UCSD-AML1 (cell line): Measurements from ENCODE around the gene TFPT.

Experiments
- DNase-seq: peaks from one replicate; lab custom pipeline; 2025; ENCODE audit not compliant: unreplicated experiment; lab: John Stamatoyannopoulos, UW

The TFPT gene

DNA sequence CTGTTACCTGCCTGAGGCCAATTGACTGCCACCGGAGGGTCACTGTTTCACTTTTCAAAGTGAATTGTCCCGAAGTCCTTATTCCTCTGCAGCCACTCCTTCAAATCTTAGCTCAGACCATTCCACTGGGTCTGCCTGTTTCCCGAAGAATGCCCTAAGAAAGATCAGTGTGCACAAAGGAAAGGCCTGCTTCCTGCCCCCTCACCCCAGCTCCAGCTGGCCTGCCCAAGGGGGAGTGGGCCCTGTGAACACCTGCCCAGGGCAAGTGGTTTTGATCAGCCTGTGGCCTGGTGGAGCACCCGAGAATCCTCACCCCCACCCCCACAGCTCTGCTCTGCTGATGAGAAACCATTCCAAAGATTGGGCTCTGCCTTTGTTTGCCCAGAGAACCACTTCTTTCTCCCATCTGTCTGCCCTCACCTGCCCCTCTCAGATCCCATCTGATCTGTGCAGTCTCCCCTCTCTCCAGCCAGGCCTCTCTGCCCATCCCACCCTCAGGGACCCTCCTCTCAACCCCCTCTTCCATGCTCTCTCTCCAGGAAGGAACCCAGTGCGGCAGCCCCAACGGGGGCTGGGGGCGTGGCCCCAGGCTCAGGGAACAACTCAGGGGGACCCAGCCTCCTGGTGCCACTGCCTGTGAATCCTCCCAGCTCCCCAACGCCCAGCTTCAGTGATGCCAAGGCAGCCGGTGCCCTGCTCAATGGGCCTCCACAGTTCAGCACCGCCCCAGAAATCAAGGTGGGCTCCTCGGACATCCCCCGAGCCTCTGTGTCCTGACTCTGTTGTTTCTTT is 33.8 kb upstream of the TFPT start:
- no peak for DNase-seq

DNA sequence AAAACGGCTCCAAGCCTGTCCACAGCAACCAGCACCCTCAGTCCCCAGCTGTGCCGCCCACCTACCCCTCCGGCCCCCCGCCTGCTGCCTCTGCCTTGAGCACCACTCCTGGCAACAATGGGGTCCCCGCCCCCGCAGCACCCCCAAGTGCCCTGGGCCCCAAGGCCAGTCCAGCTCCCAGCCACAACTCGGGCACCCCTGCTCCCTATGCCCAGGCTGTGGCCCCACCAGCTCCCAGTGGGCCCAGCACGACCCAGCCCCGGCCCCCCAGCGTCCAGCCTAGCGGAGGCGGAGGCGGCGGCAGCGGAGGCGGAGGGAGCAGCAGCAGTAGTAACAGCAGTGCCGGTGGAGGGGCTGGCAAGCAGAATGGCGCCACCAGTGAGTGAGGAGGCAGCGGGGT is 32.7 kb upstream of the TFPT start:
- no peak for DNase-seq

DNA sequence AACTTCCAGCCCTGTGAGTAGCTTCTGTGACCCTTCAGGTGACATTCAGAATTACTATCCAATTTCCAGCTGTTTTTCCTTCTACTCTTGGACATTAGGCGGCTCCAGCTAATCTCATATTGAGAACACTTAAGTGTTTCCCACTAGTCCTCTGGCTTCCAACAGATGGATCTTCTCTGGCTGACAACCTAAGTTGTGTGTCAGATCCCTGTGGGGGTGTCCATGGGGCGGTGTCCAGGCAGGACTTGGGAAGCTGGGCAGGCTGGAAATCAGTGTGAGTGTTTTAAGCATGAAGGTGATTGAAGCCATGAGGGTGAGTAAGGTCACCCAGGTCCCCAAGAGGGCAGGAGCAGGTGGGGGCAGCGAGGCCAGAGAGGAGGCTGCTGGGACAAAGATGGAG is 32.2 kb upstream of the TFPT start:
- DNase-seq: no peak

DNA sequence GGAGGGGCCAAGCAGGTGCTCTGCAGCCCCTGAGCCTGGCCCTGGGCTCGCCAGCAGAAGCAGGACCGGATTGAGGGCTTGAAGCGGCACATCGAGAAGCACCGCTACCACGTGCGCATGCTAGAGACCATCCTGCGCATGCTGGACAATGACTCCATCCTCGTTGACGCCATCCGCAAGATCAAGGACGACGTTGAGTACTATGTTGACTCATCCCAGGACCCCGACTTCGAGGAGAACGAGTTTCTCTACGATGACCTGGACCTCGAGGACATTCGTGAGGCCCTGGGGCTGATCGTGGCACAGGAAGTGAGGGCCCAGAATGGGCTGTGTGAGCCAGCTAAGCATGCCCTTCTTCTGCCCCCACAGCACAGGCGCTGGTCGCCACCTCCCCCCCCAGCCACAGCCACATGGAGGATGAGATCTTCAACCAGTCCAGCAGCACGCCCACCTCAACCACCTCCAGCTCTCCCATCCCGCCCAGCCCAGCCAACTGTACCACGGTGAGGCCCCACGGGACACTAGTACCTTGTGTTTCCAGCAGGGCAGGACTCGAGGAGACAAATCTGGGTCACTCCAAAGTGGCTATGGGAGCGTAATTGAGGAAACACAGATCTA is 30.2 kb upstream of the TFPT start:
- no peak for DNase-seq

DNA sequence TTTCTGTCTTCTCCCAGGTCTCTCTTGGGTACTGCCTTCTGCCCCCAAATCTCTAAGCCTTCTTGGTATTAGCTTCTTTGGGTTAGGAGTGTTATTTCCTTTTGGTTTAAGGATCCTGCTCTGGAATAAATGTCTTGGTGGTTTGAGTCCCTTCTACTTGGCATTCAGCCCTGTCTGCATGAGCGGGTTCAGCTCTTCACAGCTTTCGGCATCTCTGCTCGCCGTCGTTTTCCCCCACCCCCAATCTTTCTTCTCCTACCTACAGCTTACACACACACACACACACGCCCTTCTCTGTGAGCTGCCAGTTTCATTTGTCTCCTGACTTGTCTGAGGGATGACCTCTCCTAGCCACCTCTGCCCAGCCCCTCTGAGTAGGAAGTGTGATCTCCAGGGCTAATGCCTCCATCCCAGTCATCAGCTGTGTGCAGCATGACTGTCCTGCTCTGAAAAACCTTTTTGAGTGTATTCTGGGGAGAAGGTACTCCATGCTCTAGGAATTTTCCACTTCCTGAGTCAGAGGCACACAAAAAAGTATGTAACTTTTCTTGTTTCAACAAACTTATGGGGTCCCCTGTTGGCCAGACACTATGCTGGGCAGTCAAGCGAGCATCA is 26.8 kb upstream of the TFPT start:
- DNase-seq: no peak

DNA sequence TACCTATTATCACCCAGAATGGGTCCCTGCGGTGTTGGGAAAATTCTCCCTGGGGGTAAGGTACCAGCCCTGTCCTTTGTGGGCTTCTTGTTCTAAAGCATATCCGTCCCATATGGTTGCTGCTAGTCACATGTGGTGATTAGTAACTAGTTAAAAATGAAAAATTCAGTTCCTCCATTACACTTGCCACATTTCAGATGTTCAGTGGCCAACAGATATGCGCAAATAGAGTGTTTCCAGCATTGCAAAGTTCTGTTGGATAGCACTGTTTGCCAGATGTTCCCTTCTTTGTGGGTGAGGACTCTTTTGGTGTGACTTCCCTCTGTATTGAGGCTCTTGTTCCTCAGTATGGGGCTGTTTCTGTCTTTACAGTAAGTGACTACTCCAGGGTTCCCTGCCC is 25.9 kb upstream of the TFPT start:
- DNase-seq: no peak

DNA sequence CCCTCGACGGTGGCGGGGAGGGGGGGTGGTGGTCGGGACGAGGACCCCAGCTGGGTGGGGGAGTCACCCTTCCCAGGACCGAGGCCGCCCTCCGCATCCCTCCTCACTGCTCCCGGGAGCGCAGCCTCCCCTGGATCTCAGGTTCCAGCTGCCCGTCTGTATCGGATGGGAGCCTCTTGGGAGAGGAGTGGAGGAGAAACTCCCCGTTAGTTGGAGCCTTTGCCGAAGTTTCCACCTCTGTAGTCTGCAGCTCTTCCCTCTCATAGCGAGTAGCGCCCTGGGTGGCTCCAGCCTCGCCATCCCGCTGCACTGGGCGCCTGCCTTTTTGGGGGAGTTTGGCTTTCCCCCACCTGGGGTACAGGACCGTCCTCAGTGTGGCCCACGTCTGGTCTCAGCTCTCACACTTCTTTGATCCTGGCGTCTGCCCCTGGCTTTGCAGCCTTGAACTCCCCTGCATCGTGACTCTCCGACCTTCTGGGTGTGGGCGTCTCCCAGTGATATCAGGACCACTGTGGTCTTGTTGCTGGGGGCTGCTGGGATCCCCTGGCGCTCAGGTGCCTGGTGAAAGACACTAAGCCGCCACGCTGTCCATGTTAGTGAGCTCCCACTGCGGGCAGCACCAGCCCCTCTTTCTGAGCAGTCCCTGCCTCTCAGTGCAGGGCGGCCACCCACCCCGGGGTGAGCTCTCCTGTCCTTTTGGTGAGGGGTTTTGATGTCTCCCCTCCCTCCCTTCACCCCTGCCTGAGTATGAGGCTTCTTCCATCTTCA is 23.2 kb upstream of the TFPT start:
- no peak for DNase-seq

DNA sequence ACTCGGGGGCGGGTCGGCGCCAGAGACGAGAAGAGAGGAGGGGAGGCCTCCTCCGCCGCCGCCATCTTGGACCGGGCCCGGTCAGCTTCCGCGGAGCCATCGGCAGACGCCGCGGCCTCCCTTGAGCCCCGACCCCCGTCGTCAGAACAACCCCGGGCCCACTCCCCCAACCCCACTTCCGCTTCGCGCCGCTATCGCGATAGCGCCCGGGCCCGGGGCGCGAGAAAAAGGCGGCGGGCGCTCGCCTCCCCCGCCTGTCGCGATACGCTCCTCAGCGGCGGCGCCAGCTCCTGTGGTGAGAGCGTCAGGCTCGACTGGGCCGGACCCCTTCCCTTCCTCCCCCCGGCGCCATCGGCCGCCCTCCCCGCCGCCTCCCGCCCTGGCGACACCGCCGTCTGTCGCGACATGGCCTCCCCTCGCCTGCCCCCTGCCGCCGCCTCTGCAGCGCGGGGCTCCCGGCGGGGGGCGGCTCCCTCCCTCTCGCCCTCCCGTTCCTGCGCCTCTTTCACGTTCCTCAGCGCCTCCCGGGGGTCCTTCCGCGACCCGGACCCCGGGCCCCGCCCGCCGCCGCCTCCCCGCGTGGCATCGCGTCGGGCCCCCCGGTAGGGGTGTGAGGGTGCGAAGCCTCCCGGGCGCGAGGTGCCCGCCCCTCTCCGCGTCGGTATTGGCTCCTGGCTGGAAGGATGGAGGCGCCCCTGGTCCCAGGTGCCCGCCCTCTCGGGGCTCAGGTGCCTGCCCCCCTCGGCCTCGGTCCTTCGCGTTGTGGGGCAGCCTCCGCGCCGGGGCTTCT is 22.4 kb upstream of the TFPT start, which contains the start of gene CNOT3:
Gene CNOT3, plus strand, starts transcription at position 64 of the 790 bp plus-strand sequence. CDS start 5,217 bp downstream, outside the sequence.
- DNase-seq: no peak

DNA sequence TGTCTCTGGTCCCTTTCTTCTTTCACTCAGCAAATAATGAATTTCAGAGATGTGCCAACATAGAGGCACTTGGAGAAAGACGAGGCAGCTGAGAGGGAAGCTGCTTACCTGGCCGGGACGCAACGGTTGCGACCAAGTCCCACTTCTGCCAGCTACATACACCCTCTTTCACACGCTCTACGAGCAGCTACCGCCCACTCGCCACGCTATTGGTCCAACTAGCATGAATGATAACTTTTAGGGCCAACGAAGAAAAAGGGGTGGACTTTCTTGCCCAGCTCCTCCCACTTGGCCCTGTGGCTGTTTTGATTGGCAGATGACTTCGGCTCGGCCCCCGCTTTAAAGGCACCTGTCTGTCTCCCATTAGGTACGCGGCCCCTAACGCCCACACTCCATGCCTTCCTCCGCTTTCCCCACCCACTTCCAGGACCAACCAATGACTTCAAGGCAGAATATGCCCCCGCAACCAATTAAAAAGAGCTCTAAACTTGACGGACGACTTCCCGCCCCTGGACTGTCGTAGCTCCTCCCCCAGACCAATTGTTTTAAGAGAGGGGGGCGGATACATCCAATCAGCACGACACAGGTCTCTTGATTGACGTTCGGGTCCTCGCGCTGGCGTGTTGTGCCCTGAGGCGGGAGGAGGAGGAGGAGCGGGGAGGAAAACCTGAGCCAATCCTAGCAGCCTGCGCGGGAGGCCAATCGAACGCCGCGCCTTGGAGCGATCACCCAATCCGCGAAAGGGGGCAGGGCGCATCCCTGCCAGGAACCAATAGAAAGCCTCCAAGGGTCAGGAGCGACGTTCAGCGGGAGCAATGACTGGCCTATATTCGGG is 21.6 kb upstream of the TFPT start:
- peak; percentile 100 for DNase-seq

DNA sequence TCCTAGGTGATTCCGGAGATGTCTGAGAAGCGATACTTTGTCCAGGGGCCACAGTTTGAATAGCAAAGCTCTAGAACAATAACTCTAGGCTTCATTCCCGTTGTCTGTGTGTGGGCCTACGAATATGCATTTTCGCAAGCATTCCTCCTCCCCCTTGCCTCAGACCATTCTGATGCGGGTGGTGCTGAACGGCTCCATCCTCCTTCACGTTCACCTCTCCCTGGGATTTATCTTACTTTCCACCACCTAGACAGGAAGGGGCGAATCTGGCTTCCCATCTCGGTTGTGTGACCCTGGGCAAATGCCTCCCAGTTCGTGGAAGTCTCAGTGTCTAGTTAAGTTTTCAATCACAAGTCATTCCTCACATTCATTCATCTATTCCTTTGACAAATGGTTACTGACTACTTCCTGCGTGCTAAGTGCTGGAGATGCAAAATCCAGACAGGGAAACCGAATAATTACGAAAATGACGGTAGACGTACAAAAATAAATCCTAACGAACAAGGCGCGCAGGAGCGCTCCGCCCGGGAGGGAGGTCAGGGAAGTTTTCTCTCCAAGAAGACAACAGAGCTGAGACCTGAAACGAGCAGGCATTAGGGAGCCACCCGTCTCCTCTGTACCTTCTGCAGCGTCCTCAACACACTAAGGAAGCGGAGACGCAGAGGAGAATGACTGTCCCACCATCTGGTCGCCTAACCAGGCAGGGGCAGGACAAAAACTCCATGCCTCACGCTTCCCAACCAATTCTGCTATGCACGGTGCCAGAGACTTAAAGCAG is 20.8 kb upstream of the TFPT start:
- DNase-seq: no peak

DNA sequence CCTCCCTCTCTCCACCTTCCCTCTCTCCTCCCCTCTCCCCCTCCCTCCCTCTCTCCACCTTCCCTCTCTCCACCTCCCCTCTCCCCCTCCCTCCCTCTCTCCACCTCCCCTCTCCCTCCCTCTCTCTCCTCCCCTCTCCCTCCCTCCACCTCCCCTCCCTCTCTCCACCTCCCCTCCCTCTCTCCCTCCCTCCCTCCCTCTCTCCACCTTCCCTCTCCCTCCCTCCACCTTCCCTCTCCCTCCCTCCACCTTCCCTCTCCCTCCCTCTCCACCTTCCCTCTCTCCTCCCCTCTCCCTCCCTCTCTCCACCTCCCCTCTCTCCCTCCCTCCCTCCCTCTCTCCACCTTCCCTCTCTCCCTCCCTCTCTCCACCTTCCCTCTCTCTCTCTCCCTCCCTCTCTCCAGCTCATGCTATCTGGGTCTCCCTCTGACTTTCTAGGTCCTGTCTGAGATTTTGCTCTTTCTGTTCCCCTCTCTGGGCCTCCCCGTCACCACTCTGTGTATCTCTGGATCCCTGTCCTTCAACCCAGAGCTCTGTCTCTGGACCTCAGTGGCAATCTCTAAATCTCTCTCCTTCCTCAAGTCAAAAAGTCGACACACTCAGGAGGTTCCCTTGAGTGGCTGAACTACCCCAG is 18.6 kb upstream of the TFPT start:
- no peak for DNase-seq

DNA sequence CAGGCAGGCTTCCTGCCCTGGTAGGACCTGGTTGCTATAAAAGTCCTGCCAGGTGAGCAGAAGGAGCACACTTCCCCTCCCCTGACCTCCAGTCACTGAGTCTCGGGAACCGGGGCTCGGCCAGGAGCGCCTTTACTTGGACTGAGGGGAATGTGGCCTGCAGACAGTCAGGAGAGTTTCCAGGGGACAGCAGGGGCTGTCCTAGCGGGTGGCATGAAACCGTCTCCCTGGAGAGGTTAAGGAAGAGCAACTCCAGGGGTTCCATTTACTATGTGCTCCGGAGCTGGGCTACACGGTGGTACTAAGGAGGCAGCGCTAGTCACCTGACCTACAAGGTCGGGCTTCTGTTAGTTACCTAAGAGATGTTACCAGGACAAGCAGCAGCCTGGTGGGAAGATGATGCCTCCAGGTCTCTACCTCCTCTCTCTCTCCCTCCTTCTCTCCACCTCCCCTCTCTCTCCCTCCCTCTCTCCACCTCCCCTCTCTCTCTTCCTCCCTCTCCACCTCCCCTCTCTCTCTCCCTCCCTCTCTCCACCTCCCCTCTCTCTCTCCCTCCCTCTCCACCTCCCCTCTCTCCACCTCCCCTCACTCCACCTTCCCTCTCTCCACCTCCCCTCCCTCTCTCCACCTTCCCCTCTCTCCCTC is 18.0 kb upstream of the TFPT start:
- no peak for DNase-seq

DNA sequence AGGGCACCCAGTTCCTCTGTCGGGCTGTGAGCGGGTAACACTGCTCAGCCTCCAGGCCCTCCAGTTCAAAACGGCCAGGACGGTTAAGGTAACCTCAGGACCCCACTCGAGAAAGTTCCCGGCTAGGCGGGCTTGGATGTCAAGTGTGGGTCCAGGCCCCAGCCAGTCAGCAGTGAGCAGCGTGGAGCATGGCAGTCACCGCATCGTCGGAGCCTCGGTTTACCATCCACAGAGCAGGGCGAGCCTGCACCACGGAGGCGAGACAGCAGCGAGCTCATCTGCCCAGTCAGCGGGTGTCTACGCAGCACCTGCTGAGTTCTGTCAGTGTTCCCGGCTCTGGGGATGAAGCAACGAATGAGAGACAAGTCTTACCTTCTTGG is 14.2 kb upstream of the TFPT start:
- no peak for DNase-seq

DNA sequence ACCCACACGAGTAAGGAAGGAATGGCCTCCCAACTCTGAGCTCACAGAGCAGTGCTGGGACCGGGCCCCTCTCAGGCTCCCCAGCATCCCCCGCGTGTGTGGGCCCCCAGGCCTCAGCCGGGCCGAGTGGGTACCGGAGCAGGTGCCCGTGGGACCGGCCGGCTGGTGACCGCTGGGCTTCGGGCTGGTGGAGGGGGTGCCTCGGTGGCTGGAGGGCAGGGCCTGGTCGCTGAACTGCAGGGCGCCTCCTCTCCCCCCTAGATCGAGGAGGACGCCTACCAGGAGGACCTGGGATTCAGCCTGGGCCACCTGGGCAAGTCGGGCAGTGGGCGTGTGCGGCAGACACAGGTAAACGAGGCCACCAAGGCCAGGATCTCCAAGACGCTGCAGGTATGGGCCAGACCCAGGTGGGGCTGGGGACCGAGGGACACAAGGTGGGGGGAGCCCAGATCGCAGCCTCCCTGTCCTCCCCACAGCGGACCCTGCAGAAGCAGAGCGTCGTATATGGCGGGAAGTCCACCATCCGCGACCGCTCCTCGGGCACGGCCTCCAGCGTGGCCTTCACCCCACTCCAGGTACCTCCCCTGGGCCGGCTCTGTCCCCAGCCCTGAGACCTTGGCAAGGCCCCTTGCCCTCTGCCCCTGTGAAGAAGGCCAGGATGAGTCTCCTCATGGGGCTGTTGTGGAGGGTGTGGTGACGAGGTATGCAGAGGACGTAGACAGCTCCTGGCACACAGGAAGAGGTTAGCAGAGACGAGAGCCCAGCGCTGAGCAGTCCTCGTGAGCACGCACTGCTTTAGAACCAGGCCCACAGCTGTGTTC is 13.5 kb upstream of the TFPT start:
- DNase-seq: no peak

DNA sequence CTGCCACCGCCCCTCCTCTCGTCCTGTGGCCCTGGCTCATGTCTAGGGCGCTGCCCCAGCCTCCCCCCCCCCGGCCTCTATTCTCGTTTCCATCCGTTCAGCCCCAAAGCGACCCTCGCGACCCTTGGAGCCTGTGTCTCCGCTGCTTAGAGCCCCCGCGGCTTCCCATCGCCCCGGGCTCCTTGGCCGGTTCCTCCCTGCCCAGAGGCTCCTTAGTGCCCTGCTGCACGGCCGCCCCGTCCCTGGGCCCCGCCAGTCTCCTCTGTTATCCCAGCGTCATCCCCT is 12.9 kb upstream of the TFPT start:
- no peak for DNase-seq

DNA sequence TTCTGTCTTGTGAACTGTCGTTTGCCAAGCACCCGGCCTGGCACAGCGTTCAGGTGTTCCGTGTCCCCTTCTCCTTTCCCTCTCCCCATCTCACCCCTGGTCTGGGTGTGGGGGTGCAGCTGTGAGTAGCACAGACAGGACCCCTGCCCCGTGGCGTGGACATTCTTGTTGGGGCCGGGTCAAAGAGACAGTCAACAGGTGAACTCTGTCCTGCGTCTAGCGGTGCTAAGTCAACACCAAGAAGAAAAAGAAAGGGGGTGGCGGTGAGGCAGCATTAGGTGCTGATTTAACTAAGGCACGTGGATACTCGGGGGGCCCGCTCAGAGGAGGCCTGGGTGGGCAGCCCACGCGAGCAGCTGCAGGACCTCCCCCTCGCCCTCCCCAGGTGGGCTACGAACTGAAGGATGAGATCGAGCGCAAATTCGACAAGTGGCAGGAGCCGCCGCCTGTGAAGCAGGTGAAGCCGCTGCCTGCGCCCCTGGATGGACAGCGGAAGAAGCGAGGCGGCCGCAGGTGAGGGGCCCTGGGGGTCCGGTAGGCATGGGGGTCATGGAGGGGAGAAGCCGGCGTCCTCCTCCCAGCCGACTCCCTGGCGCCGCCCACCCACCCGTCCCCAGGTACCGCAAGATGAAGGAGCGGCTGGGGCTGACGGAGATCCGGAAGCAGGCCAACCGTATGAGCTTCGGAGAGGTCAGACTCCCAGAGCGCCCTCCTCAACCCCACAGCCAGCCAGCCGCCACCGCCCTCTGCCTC is 12.4 kb upstream of the TFPT start:
- DNase-seq: no peak

DNA sequence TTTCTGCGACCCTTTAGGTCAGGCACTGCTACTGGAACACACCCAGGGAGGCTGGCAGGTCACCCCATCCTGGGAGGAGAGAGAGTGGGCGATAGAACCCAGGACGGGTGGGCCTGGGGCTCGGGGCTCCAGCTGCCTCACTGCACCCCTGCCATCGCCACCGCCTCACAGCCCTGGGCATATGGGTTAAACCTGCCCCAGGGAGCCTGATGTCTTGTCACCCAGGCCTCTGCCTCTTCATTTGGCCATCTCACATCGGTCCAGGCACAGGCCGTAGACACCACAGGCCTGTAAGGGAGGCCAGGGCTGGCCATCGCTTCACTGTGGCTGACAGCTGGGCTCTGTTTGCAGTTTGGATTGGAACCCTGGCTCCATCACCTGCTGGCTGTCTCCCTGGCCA is 10.3 kb upstream of the TFPT start:
- DNase-seq: no peak
